Tibial nerve (tissue), 4 donors: ENCODE data around the gene RNF207. TPM values are rescaled to one million over a fixed set of nuclear protein-coding genes. Genes with fewer than 3 reads are reported as not detected.

Experiments used
- DNase-seq, 2 donors: peaks; one replicate each; pipeline ENCODE4 v3.0.0-alpha.2; 2019; ENCODE audit warnings: low spot score in 2 of 2
- H3K27ac ChIP-seq, 4 donors: fragments of 200-600 bp; sonication (generic) in 3 of 4; one replicate each; pipeline ENCODE4 v1.5.1; 2017 to 2019; ENCODE audit warnings: mild to moderate bottlenecking in 1 of 4
- H3K27me3 ChIP-seq, 2 donors: fragments of 200-600 bp; sonication (generic) in 1 of 2; one replicate each; pipeline versions ENCODE4 v1.5.1 to v1.6.0; 2017 to 2019
- H3K36me3 ChIP-seq, 3 donors: fragments of 200-600 bp; sonication (generic); one replicate each; pipeline ENCODE4 v1.5.1; 2018 to 2019
- H3K4me1 ChIP-seq, 4 donors: fragments of 200-600 bp; sonication (generic) in 3 of 4; one replicate each; pipeline ENCODE4 v1.5.1; 2017 to 2019
- H3K4me3 ChIP-seq, 4 donors: fragments of 200-600 bp; sonication (generic) in 3 of 4; one replicate each; pipeline ENCODE4 v1.5.1; 2017 to 2019; ENCODE audit warnings: mild to moderate bottlenecking in 1 of 4, moderate library complexity in 1 of 4
- H3K9me3 ChIP-seq, 4 donors: fragments of 200-600 bp; sonication (generic) in 3 of 4; one replicate each; pipeline ENCODE4 v1.5.1; 2017 to 2019
- CTCF ChIP-seq, 5 experiments: fragments of 200-600 bp in 3 of 5; fragments of 450-650 bp in 2 of 5; sonication (generic) in 3 of 5; IDR thresholded peaks; one replicate each; pipeline ENCODE4 v1.5.1; 2016 to 2019; ENCODE audit warnings: antibody characterized with exemption in 5 of 5, mild to moderate bottlenecking in 3 of 5, moderate library complexity in 2 of 5
- EP300 ChIP-seq, 2 donors: sonication (generic); formaldehyde crosslinking; IDR thresholded peaks; one replicate each; pipeline ENCODE4 v1.6.1; 2017; ENCODE audit warnings: antibody characterized with exemption in 2 of 2, mild to moderate bottlenecking in 1 of 2
- POLR2A ChIP-seq, 2 donors: fragments of 450-650 bp; IDR thresholded peaks; one replicate each; pipeline ENCODE4 v1.6.1; 2017; ENCODE audit warnings: antibody characterized with exemption in 2 of 2, mild to moderate bottlenecking in 2 of 2, moderate library complexity in 2 of 2
- WGBS, 2 donors: methylation state at CpG; one replicate each; pipeline ENCODE4 v1.1.5; 2018; 5-methylcytosine and 5-hydroxymethylcytosine counted together
- total RNA-seq, 4 donors: library from RNA; depleted of rRNA; stranded (reverse); fragments of >200 nt; gene quantifications; one replicate each; pipeline ENCODE4 v1.1.0, GENCODE V29; 2016

Gene RNF207
- total RNA-seq, 4 donors from 2014 or later: 22.3 to 128 (median 42.3) TPM

- H3K9me3 ChIP-seq: no peaks in the 10 kb centered on the region
- no peak overlapping the region for H3K4me3 ChIP-seq
- no peak overlapping the region for H3K27ac ChIP-seq
- peaks cover 0 to 22% of the 10 kb centered on the region in 2 donors for H3K27me3 ChIP-seq
- peaks cover 0 to 3% (median 0%) of the 10 kb centered on the region in 3 donors for H3K36me3 ChIP-seq
- 86 to 90% methylated on average over 7 of the region's 7 CpGs for WGBS, 2 donors
- H3K4me1 ChIP-seq: peaks cover 5 to 59% (median 35%) of the 10 kb centered on the region in 4 donors
- DNase-seq: no peak
- TF ChIP-seq CTCF (IDR thresholded peaks at IDR 0.05): no peak
These were observed 3.7 kb upstream of the RNF207 start for GRCh38 chr1:6202256-6202655.

- Histone ChIP-seq H3K36me3 (peaks cover 0 to 8% (median 0%) of the 10 kb centered on the region in 3 donors), H3K9me3 (no peaks in the 10 kb centered on the region), H3K27me3 (peaks cover 0 to 31% of the 10 kb centered on the region in 2 donors), H3K4me3 (peak overlapping the region; percentile 21 to 54 (median 40)), H3K4me1 (peaks cover 0 to 55% (median 31%) of the 10 kb centered on the region in 4 donors), H3K27ac (peak overlapping the region in 2 of 4 donors; percentile 12 to 57)
- no peak for TF ChIP-seq EP300 (IDR thresholded peaks at IDR 0.05)
- TF ChIP-seq CTCF (IDR thresholded peaks at IDR 0.05): no peak
- TF ChIP-seq POLR2A (IDR thresholded peaks at IDR 0.05): no peak
- 0 to 18% methylated on average over 4 to 16 of the region's 25 CpGs for WGBS, 2 donors
- no peak for DNase-seq
These were observed 569 bp downstream of the RNF207 start for GRCh38 chr1:6206520-6206855.

- TF ChIP-seq CTCF (IDR thresholded peaks at IDR 0.05) (no peak), EP300 (IDR thresholded peaks at IDR 0.05) (no peak), POLR2A (IDR thresholded peaks at IDR 0.05) (no peak)
- Histone ChIP-seq H3K4me1 (peaks cover 0 to 55% (median 31%) of the 10 kb centered on the region in 4 donors), H3K4me3 (no peak overlapping the region), H3K9me3 (no peaks in the 10 kb centered on the region), H3K36me3 (peaks cover 0 to 10% (median 0%) of the 10 kb centered on the region in 3 donors), H3K27ac (no peak overlapping the region), H3K27me3 (peaks cover 0 to 31% of the 10 kb centered on the region in 2 donors)
- DNase-seq: no peak
- 64 to 78% methylated on average over 14 to 19 of the region's 19 CpGs for WGBS, 2 donors
These were observed 1.4 kb downstream of the RNF207 start for GRCh38 chr1:6207075-6207885.

- peaks cover 0 to 31% of the 10 kb centered on the region in 2 donors for H3K27me3 ChIP-seq
- H3K27ac ChIP-seq: no peak overlapping the region
- H3K9me3 ChIP-seq: no peaks in the 10 kb centered on the region
- no peak overlapping the region for H3K4me3 ChIP-seq
- TF ChIP-seq EP300 (IDR thresholded peaks at IDR 0.05): no peak
- TF ChIP-seq CTCF (IDR thresholded peaks at IDR 0.05): no peak
- TF ChIP-seq POLR2A (IDR thresholded peaks at IDR 0.05): no peak
- no peak for DNase-seq
- peaks cover 0 to 55% (median 31%) of the 10 kb centered on the region in 4 donors for H3K4me1 ChIP-seq
- peaks cover 0 to 17% (median 0%) of the 10 kb centered on the region in 3 donors for H3K36me3 ChIP-seq
- WGBS, 2 donors: 70 to 87% methylated on average over 9 to 10 of the region's 10 CpGs
These were observed 2.0 kb downstream of the RNF207 start for GRCh38 chr1:6207921-6208320.
